Hepatocyte (in vitro differentiated cells): Measurements from ENCODE around the gene LEMD1.

Experiments
- EZH2 ChIP-seq: fragments of 200-600 bp; sonication (generic); IDR thresholded peaks from 2 replicates; pipeline ENCODE4 v1.6.1; 2016; ENCODE audit warnings: antibody characterized with exemption, mild to moderate bottlenecking, borderline replicate concordance
- EZH2phosphoT487 ChIP-seq: fragments of 200-600 bp; sonication (generic); IDR thresholded peaks from one replicate; pipeline ENCODE4 v1.6.1; 2018; ENCODE audit warnings: antibody characterized with exemption, mild to moderate bottlenecking, low read depth, moderate library complexity; ENCODE audit not compliant: unreplicated experiment, severe bottlenecking
- TF ChIP-seq, protein P1 (sequence below): fragments of 200-600 bp; sonication (generic); IDR thresholded peaks from 2 replicates; pipeline ENCODE4 v1.5.1; 2016; ENCODE audit warnings: antibody characterized with exemption, mild to moderate bottlenecking; ENCODE audit not compliant: poor library complexity

- TF ChIP-seq, protein P1, sequence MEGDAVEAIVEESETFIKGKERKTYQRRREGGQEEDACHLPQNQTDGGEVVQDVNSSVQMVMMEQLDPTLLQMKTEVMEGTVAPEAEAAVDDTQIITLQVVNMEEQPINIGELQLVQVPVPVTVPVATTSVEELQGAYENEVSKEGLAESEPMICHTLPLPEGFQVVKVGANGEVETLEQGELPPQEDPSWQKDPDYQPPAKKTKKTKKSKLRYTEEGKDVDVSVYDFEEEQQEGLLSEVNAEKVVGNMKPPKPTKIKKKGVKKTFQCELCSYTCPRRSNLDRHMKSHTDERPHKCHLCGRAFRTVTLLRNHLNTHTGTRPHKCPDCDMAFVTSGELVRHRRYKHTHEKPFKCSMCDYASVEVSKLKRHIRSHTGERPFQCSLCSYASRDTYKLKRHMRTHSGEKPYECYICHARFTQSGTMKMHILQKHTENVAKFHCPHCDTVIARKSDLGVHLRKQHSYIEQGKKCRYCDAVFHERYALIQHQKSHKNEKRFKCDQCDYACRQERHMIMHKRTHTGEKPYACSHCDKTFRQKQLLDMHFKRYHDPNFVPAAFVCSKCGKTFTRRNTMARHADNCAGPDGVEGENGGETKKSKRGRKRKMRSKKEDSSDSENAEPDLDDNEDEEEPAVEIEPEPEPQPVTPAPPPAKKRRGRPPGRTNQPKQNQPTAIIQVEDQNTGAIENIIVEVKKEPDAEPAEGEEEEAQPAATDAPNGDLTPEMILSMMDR: no peak
- no peak for TF ChIP-seq EZH2phosphoT487
- TF ChIP-seq EZH2: no peak
Measured at GRCh38 chr1:205452933-205453332, 31.1 kb upstream of the LEMD1 start.
